Right ventricle myocardium inferior (tissue), 1 donor: ENCODE data around the gene BAMBI. TPM values are rescaled to one million over a fixed set of nuclear protein-coding genes. Genes with fewer than 3 reads are reported as not detected.

Experiments used
- ATAC-seq: fragments of 200-7000 bp; cut with Tn5 transposase; one replicate; pipeline ENCODE4 v1.9.1; 2020; ENCODE audit warnings: mild to moderate bottlenecking, moderate library complexity
- DNase-seq: peaks from one replicate; pipeline ENCODE4 v3.0.0; 2021; ENCODE audit errors: missing footprints
- intact Hi-C: fragments of 100-400 bp; cut with DNase I; formaldehyde crosslinking; loops from one replicate; pipeline ENCODE4 v1.11.0; 2022
- total RNA-seq: library from RNA; stranded (reverse); fragmentation: NEBNext Ultra II Directional; extraction: Animal tissue kit (Norgen Biotek cat#: 25700); gene quantifications from one replicate; pipeline ENCODE4 v1.2.1, GENCODE V29; 2021
- donor health status: DM: no; HTN: yes; CAD: no; lungs with severe emphysema.

The BAMBI gene
- total RNA-seq, 1 donor from 2014 or later, result 17.9 TPM

- DNase-seq (no peak), ATAC-seq (peak; percentile 84)
- intact Hi-C loops, result no loop called here
Measured at GRCh38 chr10:28668363-28669226, 8.7 kb upstream of the BAMBI start.

GRCh38 chr10:28669227-28670173 lies 7.8 kb upstream of the BAMBI start:
- intact Hi-C loops, result no loop called here
- ATAC-seq (no peak), DNase-seq (no peak)

GRCh38 chr10:28674782-28675181 lies 2.5 kb upstream of the BAMBI start:
- DNase-seq, result no peak
- intact Hi-C loops, result loop anchor here (5.0 kb wide), 3 partner anchors 142 to 628 kb away; partner anchors contain the start of gene WAC

GRCh38 chr10:28676326-28676967 lies 874 bp upstream of the BAMBI start:
- no peak for ATAC-seq
- intact Hi-C loops, result loop anchor here (2.0 to 5.0 kb wide), 4 partner anchors 144 to 626 kb away; partner anchors contain the start of gene WAC
- DNase-seq, result peak; percentile 75

More at GRCh38 chr10:28674782-28675181, 2.5 kb upstream of the BAMBI start:
- ATAC-seq, result no peak

- intact Hi-C loops, result loop anchor here (1.0 to 5.0 kb wide), 6 partner anchors 146 to 624 kb away; partner anchors contain the start of gene WAC
- ATAC-seq, result no peak
- DNase-seq, result peak; percentile 78
Measured at GRCh38 chr10:28677888-28678686, 766 bp downstream of the BAMBI start.

GRCh38 chr10:28678687-28679457 lies 1.6 kb downstream of the BAMBI start:
- ATAC-seq (no peak), DNase-seq (no peak)
- intact Hi-C loops, result loop anchor here (5.0 kb wide), 3 partner anchors 147 to 623 kb away; partner anchors contain the start of gene WAC

- no peak for DNase-seq
- intact Hi-C loops, result loop anchor here (5.0 kb wide), 3 partner anchors 147 to 623 kb away; partner anchors contain the start of gene WAC
- ATAC-seq, result no peak
Measured at GRCh38 chr10:28679581-28680357, 2.4 kb downstream of the BAMBI start.

GRCh38 chr10:28680358-28680752 lies 3.0 kb downstream of the BAMBI start:
- ATAC-seq, result no peak
- intact Hi-C loops, result no loop called here

GRCh38 chr10:28681291-28681763 lies 4.0 kb downstream of the BAMBI start:
- no peak for ATAC-seq
- DNase-seq, result no peak
- intact Hi-C loops, result no loop called here

More at GRCh38 chr10:28680358-28680752, 3.0 kb downstream of the BAMBI start:
- no peak for DNase-seq

- intact Hi-C loops, result no loop called here
- DNase-seq, result no peak
Measured at GRCh38 chr10:28681928-28682750, 4.8 kb downstream of the BAMBI start.

GRCh38 chr10:28684157-28684985 lies 7.0 kb downstream of the BAMBI start:
- no peak for ATAC-seq

More at GRCh38 chr10:28681928-28682750, 4.8 kb downstream of the BAMBI start:
- no peak for ATAC-seq

GRCh38 chr10:28684986-28685580 lies 7.8 kb downstream of the BAMBI start:
- ATAC-seq (no peak), DNase-seq (no peak)
- intact Hi-C loops, result loop anchor here (2.0 kb wide), 1 partner anchor 194 kb away; no protein-coding TSS in a partner anchor

More at GRCh38 chr10:28684157-28684985, 7.0 kb downstream of the BAMBI start:
- no peak for DNase-seq
- intact Hi-C loops, result loop anchor here (2.0 kb wide), 1 partner anchor 194 kb away; no protein-coding TSS in a partner anchor

GRCh38 chr10:28685717-28686116 lies 8.4 kb downstream of the BAMBI start:
- no peak for DNase-seq
- no peak for ATAC-seq
- intact Hi-C loops, result loop anchor here (2.0 kb wide), 1 partner anchor 193 kb away; no protein-coding TSS in a partner anchor
